Thoracic aorta (tissue), 2 donors: ENCODE data around the gene GASK1A. TPM values are rescaled to one million over a fixed set of nuclear protein-coding genes. Genes with fewer than 3 reads are reported as not detected.

Experiments used
- ATAC-seq: fragments of 150-250 bp; one replicate; pipeline ENCODE4 v1.8.0; 2017; ENCODE audit warnings: low read depth; ENCODE audit not compliant: insufficient number of reproducible peaks, low FRiP score
- DNase-seq: peaks from one replicate; pipeline ENCODE4 v3.0.0-alpha.2; 2020; ENCODE audit warnings: low spot score
- H3K27ac ChIP-seq, 2 donors: fragments of 200-600 bp; sonication (generic); 1 replicate in 1 of 2; 2 replicates in 1 of 2; pipeline ENCODE4 v1.5.1; 2016; ENCODE audit warnings: mild to moderate bottlenecking in 2 of 2, moderate library complexity in 2 of 2
- H3K27me3 ChIP-seq: fragments of 200-600 bp; sonication (generic); replicated peaks from 2 replicates; pipeline ENCODE4 v1.6.0; 2016; ENCODE audit warnings: mild to moderate bottlenecking; ENCODE audit not compliant: insufficient read depth
- H3K36me3 ChIP-seq: fragments of 200-600 bp; sonication (generic); one replicate; pipeline ENCODE4 v1.5.1; 2016
- H3K4me1 ChIP-seq, 2 donors: fragments of 200-600 bp; sonication (generic); 1 replicate in 1 of 2; 2 replicates in 1 of 2; pipeline versions ENCODE4 v1.5.1 to v1.6.0; 2016; ENCODE audit warnings: low read depth in 2 of 2, mild to moderate bottlenecking in 1 of 2; ENCODE audit not compliant: control insufficient read depth in 1 of 2
- H3K4me3 ChIP-seq: fragments of 200-600 bp; sonication (generic); 2 replicates; pipeline ENCODE4 v1.5.1; 2016; ENCODE audit warnings: mild to moderate bottlenecking
- H3K9me3 ChIP-seq: fragments of 200-600 bp; sonication (generic); 2 replicates; pipeline ENCODE4 v1.5.1; 2016
- CTCF ChIP-seq: fragments of 200-600 bp; sonication (generic); IDR thresholded peaks from one replicate; pipeline ENCODE4 v1.5.1; 2019; ENCODE audit warnings: antibody characterized with exemption
- total RNA-seq, 2 donors: library from RNA; depleted of rRNA; stranded (reverse); fragments of >200 nt; gene quantifications; one replicate each; pipeline versions ENCODE4 v1.1.0 to v1.2.3, GENCODE V29; 2016

Gene GASK1A
- total RNA-seq, 2 donors from 2014 or later = 10.2 to 37.3 TPM

GRCh38 chr3:43077261-43077660 lies 98.2 kb downstream of the GASK1A start:
- Histone ChIP-seq H3K36me3 (peaks cover 19% of the 10 kb centered on the region), H3K27me3 (no peaks in the 10 kb centered on the region), H3K9me3 (no peaks in the 10 kb centered on the region), H3K27ac (no peak overlapping the region), H3K4me1 (no peaks in the 10 kb centered on the region), H3K4me3 (no peak overlapping the region)
- TF ChIP-seq CTCF = no peak
- ATAC-seq = no peak
- DNase-seq = no peak

GRCh38 chr3:43077707-43078106 lies 98.6 kb downstream of the GASK1A start:
- no peaks in the 10 kb centered on the region for H3K27me3 ChIP-seq
- no peak overlapping the region for H3K27ac ChIP-seq
- H3K4me1 ChIP-seq = no peaks in the 10 kb centered on the region
- peaks cover 19% of the 10 kb centered on the region for H3K36me3 ChIP-seq
- ATAC-seq = no peak
- no peak overlapping the region for H3K4me3 ChIP-seq
- DNase-seq = no peak
- H3K9me3 ChIP-seq = no peaks in the 10 kb centered on the region
- TF ChIP-seq CTCF = no peak

DNA sequence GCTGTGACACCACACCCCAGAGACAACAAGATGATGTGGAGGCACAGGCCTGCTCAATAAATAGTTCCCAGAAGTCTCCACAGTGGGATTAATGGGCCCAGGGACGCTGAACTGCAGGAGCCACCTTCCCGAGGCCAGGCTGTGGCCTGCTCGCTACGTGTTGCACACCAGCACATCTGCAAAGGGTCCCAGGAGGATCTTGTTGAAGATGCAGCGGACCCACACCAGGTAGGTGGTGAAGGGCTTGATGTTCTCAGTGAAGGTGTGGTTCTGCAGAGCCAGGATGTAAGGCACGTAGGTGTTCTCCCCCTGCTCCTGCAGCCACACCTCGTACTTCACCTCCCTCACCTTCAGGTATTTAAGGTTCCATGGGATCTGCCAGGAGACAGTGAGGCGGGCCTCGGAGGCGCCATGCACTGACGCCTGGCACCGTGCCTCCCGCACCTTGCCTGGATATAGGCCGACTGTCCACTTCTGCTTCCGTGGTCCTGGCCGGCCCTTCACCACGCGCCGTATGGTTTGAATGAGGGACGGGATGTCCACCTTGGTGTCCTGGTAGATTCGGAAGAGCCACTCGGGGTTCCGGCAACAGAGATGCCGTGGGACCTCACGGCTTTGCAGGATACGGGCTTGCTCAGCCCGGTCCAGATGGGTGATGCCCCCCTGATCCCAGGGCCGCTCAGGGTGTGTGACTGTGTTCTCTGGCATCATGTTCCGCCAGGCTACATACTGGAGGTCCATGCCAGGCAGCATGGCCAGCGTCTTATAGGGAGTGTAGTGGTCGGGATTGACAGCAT lies 100.6 kb downstream of the GASK1A start:
- DNase-seq (no peak), ATAC-seq (no peak)
- H3K4me1 ChIP-seq = no peaks in the 10 kb centered on the region
- H3K4me3 ChIP-seq = no peak overlapping the region
- H3K36me3 ChIP-seq = peaks cover 19% of the 10 kb centered on the region
- no peaks in the 10 kb centered on the region for H3K27me3 ChIP-seq
- no peak overlapping the region for H3K27ac ChIP-seq
- no peaks in the 10 kb centered on the region for H3K9me3 ChIP-seq
- no peak for TF ChIP-seq CTCF

GRCh38 chr3:43080726-43081568 lies 101.8 kb downstream of the GASK1A start:
- Histone ChIP-seq H3K27ac (no peak overlapping the region), H3K27me3 (no peaks in the 10 kb centered on the region), H3K4me3 (no peak overlapping the region), H3K4me1 (no peaks in the 10 kb centered on the region), H3K9me3 (no peaks in the 10 kb centered on the region), H3K36me3 (peaks cover 19% of the 10 kb centered on the region)
- ATAC-seq (no peak), DNase-seq (no peak)
- TF ChIP-seq CTCF = no peak

DNA sequence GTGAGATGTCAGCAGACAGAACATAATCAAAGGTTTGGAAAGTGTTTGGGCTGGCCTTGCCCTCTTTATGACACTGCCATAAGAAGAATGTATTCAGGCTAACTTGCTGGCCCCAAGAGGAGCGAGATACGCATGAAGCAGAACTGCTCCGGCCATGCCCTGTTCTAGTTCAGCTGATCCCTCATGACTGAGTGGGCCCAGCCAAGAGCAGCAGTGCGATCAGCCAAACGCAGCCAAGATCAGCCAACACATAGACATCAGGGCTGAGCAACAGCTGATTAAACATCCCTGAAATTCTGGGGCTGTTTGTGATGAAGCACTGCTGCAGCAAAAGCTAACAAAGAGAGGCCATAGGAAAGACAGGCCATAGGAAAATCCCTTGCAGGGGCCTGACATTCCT lies 102.7 kb downstream of the GASK1A start:
- Histone ChIP-seq H3K4me1 (no peaks in the 10 kb centered on the region), H3K9me3 (no peaks in the 10 kb centered on the region), H3K4me3 (no peak overlapping the region), H3K27me3 (no peaks in the 10 kb centered on the region), H3K27ac (no peak overlapping the region), H3K36me3 (peaks cover 19% of the 10 kb centered on the region)
- DNase-seq (no peak), ATAC-seq (no peak)
- no peak for TF ChIP-seq CTCF
